SH-SY5Y (cell line): ENCODE measurements around the gene TRIM38.

ENCODE experiments used
- GATA2 ChIP-seq: IDR thresholded peaks from 2 replicates; pipeline ENCODE4 v1.6.1; 2011; ENCODE audit warnings: mild to moderate bottlenecking, low read depth, low read length
- GATA3 ChIP-seq: IDR thresholded peaks from 2 replicates; pipeline ENCODE4 v1.6.1; 2011; ENCODE audit warnings: low read depth, mild to moderate bottlenecking, low read length, moderate library complexity

GRCh38 chr6:25971187-25971821 is 8.7 kb downstream of the TRIM38 start:
- no peak for TF ChIP-seq GATA2
- no peak for TF ChIP-seq GATA3
